Gastrocnemius medialis (tissue), 4 donors: ENCODE data around the gene EYA3. TPM values are rescaled to one million over a fixed set of nuclear protein-coding genes. Genes with fewer than 3 reads are reported as not detected.

Source experiments
- ATAC-seq, 2 donors: fragments of 150-250 bp; one replicate each; pipeline ENCODE4 v1.9.1; 2016
- DNase-seq, 2 donors: peaks; one replicate each; pipeline ENCODE4 v3.0.0-alpha.2; 2019
- H3K27ac ChIP-seq, 4 donors: fragments of 200-600 bp; sonication (generic); 1 replicate in 1 of 4; 2 replicates in 3 of 4; pipeline ENCODE4 v1.5.1; 2016 to 2018; ENCODE audit warnings: mild to moderate bottlenecking in 2 of 4, moderate library complexity in 1 of 4
- H3K27me3 ChIP-seq, 3 donors: fragments of 200-600 bp; sonication (generic) in 2 of 3; 1 replicate in 1 of 3; 2 replicates in 2 of 3; pipeline versions ENCODE4 v1.5.1 to v1.6.0; 2016 to 2019; ENCODE audit warnings: mild to moderate bottlenecking in 1 of 3, moderate library complexity in 1 of 3
- H3K36me3 ChIP-seq, 2 donors: fragments of 200-600 bp; sonication (generic) in 1 of 2; one replicate each; pipeline ENCODE4 v1.5.1; 2017 to 2018
- H3K4me1 ChIP-seq, 2 donors: fragments of 200-600 bp; sonication (generic) in 1 of 2; one replicate each; pipeline ENCODE4 v1.5.1; 2016 to 2017; ENCODE audit warnings: mild to moderate bottlenecking in 2 of 2
- H3K4me3 ChIP-seq, 4 donors: fragments of 200-600 bp; sonication (generic) in 3 of 4; 1 replicate in 1 of 4; 2 replicates in 3 of 4; pipeline ENCODE4 v1.5.1; 2016 to 2019; ENCODE audit warnings: mild to moderate bottlenecking in 2 of 4
- H3K9me3 ChIP-seq, 3 donors: fragments of 200-600 bp; sonication (generic) in 2 of 3; 1 replicate in 1 of 3; 2 replicates in 2 of 3; pipeline ENCODE4 v1.5.1; 2016 to 2019
- CTCF ChIP-seq, 5 experiments: fragments of 450-650 bp in 3 of 5; fragments of 200-600 bp in 2 of 5; sonication (generic) in 2 of 5; IDR thresholded peaks in 4 of 5; conservative IDR thresholded peaks in 1 of 5; 1 replicate in 4 of 5; 2 replicates in 1 of 5; pipeline ENCODE4 v1.5.1; 2016 to 2019; ENCODE audit warnings: antibody characterized with exemption in 5 of 5, mild to moderate bottlenecking in 3 of 5, moderate library complexity in 3 of 5
- POLR2A ChIP-seq, 2 donors: fragments of 450-650 bp; IDR thresholded peaks; one replicate each; pipeline ENCODE4 v1.6.1; 2017; ENCODE audit warnings: antibody characterized with exemption in 2 of 2, mild to moderate bottlenecking in 2 of 2, moderate library complexity in 2 of 2
- in situ Hi-C, 4 donors: fragments of 200-750 bp; cut with MboI; loops; one replicate each; pipeline versions ENCODE4 v1.15.0 to v1.8.0; 2017; ENCODE audit warnings: low sequenced_read_pairs in 4 of 4
- intact Hi-C: fragments of 100-400 bp; cut with DNase I; formaldehyde crosslinking; loops from one replicate; pipeline ENCODE4 v1.15.1; 2023; ENCODE audit warnings: low total_unique reads
- total RNA-seq, 4 donors: library from RNA; depleted of rRNA; stranded (reverse); fragments of >200 nt; gene quantifications; one replicate each; pipeline versions ENCODE4 v1.1.0 to v1.2.3, GENCODE V29; 2016

EYA3 gene
- total RNA-seq, 4 donors from 2014 or later = 9.2 to 19.5 (median 15.4) TPM

- H3K36me3 ChIP-seq = no peaks in the 10 kb centered on the region
- TF ChIP-seq POLR2A (IDR thresholded peaks at IDR 0.05) (no peak), CTCF (IDR thresholded peaks at IDR 0.05 in 4 of 5, conservative IDR thresholded peaks at IDR 0.05 in 1 of 5) (no peak)
- intact Hi-C loops (no loop called here), in situ Hi-C loops (no loop called here)
- peaks cover 30 to 40% of the 10 kb centered on the region in 2 donors for H3K4me1 ChIP-seq
- DNase-seq = no peak
- ATAC-seq = no peak
- H3K4me3 ChIP-seq = no peak overlapping the region
- no peaks in the 10 kb centered on the region for H3K27me3 ChIP-seq
- H3K27ac ChIP-seq = no peak overlapping the region
- H3K9me3 ChIP-seq = no peaks in the 10 kb centered on the region
Observed at GRCh38 chr1:28071813-28072212, 16.6 kb downstream of the EYA3 start.

GRCh38 chr1:28070725-28071593 is 17.5 kb downstream of the EYA3 start:
- in situ Hi-C loops = no loop called here
- Histone ChIP-seq H3K4me3 (no peak overlapping the region), H3K9me3 (no peaks in the 10 kb centered on the region), H3K27ac (no peak overlapping the region), H3K36me3 (no peaks in the 10 kb centered on the region), H3K27me3 (no peaks in the 10 kb centered on the region), H3K4me1 (peaks cover 28 to 41% of the 10 kb centered on the region in 2 donors)
- DNase-seq (no peak), ATAC-seq (no peak)
- intact Hi-C loops = no loop called here
- no peak for TF ChIP-seq CTCF (IDR thresholded peaks at IDR 0.05 in 4 of 5, conservative IDR thresholded peaks at IDR 0.05 in 1 of 5)
- no peak for TF ChIP-seq POLR2A (IDR thresholded peaks at IDR 0.05)

- Histone ChIP-seq H3K4me1 (peaks cover 5 to 20% of the 10 kb centered on the region in 2 donors), H3K27ac (no peak overlapping the region), H3K4me3 (no peak overlapping the region), H3K36me3 (no peaks in the 10 kb centered on the region), H3K27me3 (no peaks in the 10 kb centered on the region), H3K9me3 (no peaks in the 10 kb centered on the region)
- TF ChIP-seq CTCF (IDR thresholded peaks at IDR 0.05 in 4 of 5, conservative IDR thresholded peaks at IDR 0.05 in 1 of 5) (no peak), POLR2A (IDR thresholded peaks at IDR 0.05) (no peak)
- no peak for DNase-seq
- no peak for ATAC-seq
- in situ Hi-C loops (no loop called here), intact Hi-C loops (no loop called here)
Observed at GRCh38 chr1:28067523-28068090, 20.8 kb downstream of the EYA3 start.

GRCh38 chr1:28066393-28067154 is 21.8 kb downstream of the EYA3 start:
- intact Hi-C loops = no loop called here
- Histone ChIP-seq H3K27me3 (no peaks in the 10 kb centered on the region), H3K27ac (no peak overlapping the region), H3K9me3 (no peaks in the 10 kb centered on the region), H3K4me3 (no peak overlapping the region), H3K36me3 (no peaks in the 10 kb centered on the region), H3K4me1 (peaks cover 0 to 12% of the 10 kb centered on the region in 2 donors)
- in situ Hi-C loops = no loop called here
- no peak for TF ChIP-seq CTCF (IDR thresholded peaks at IDR 0.05 in 4 of 5, conservative IDR thresholded peaks at IDR 0.05 in 1 of 5)
- no peak for TF ChIP-seq POLR2A (IDR thresholded peaks at IDR 0.05)
- ATAC-seq = no peak
- DNase-seq = no peak
